MM.1S (cell line): ENCODE results near the gene UGT1A10.

Experiments used
- DNase-seq: peaks from one replicate; pipeline ENCODE4 v3.0.0-alpha.2; 2015
- H2AFZ ChIP-seq: fragments of 300-600 bp; sonication (generic); 2 replicates; pipeline ENCODE4 v1.6.0; 2016; ENCODE audit warnings: antibody characterized with exemption, low read length
- H3F3A ChIP-seq: fragments of 300-600 bp; sonication (generic); 2 replicates; pipeline ENCODE4 v1.6.1; 2016; ENCODE audit warnings: mild to moderate bottlenecking, antibody characterized with exemption, low read length, moderate library complexity, mixed read lengths; ENCODE audit not compliant: insufficient read depth
- H3K27ac ChIP-seq: fragments of 300-600 bp; sonication (generic); 2 replicates; pipeline ENCODE4 v1.5.1; 2016; ENCODE audit warnings: mild to moderate bottlenecking, low read length
- H3K27me3 ChIP-seq: fragments of 300-600 bp; sonication (generic); replicated peaks from 2 replicates; pipeline ENCODE4 v1.6.0; 2016; ENCODE audit warnings: low read length; ENCODE audit not compliant: insufficient read depth
- H3K36me3 ChIP-seq: fragments of 300-600 bp; sonication (generic); replicated peaks from 2 replicates; pipeline ENCODE4 v1.6.1; 2016; ENCODE audit warnings: mild to moderate bottlenecking, low read length, mixed read lengths; ENCODE audit not compliant: insufficient read depth
- H3K4me1 ChIP-seq: fragments of 300-600 bp; sonication (generic); 2 replicates; pipeline ENCODE4 v1.6.1; 2016; ENCODE audit warnings: low read length, mixed read lengths
- H3K4me2 ChIP-seq: fragments of 300-600 bp; sonication (generic); 2 replicates; pipeline ENCODE4 v1.6.0; 2016; ENCODE audit warnings: low read depth, low read length
- H3K4me3 ChIP-seq: fragments of 300-600 bp; sonication (generic); 2 replicates; pipeline ENCODE4 v1.5.1; 2016; ENCODE audit warnings: low read length, mixed read lengths
- H3K79me2 ChIP-seq: fragments of 300-600 bp; sonication (generic); 2 replicates; pipeline ENCODE4 v1.6.1; 2016; ENCODE audit warnings: mixed run types, low read length, mixed read lengths
- H3K9ac ChIP-seq: fragments of 300-600 bp; sonication (generic); 2 replicates; pipeline ENCODE4 v1.6.1; 2016; ENCODE audit warnings: low read length, mixed read lengths
- H3K9me2 ChIP-seq: fragments of 300-600 bp; sonication (generic); replicated peaks from 2 replicates; pipeline ENCODE4 v1.6.1; 2016; ENCODE audit warnings: mild to moderate bottlenecking, low read length, mixed read lengths; ENCODE audit not compliant: insufficient read depth
- H3K9me3 ChIP-seq: fragments of 300-600 bp; sonication (generic); replicated peaks from 2 replicates; pipeline ENCODE4 v1.6.1; 2016; ENCODE audit warnings: mild to moderate bottlenecking, low read length, mixed read lengths; ENCODE audit not compliant: insufficient read depth
- H4K20me1 ChIP-seq: fragments of 300-600 bp; sonication (generic); 2 replicates; pipeline ENCODE4 v1.6.1; 2016; ENCODE audit warnings: mild to moderate bottlenecking, low read length, moderate library complexity, mixed read lengths; ENCODE audit not compliant: insufficient read depth
- EZH2 ChIP-seq: fragments of 300-600 bp; sonication (generic); optimal IDR thresholded peaks from 2 replicates; pipeline ENCODE3; 2017; ENCODE audit warnings: low read depth, mild to moderate bottlenecking, antibody characterized with exemption, low read length, mixed read lengths
- EZH2phosphoT487 ChIP-seq: fragments of 300-600 bp; sonication (generic); IDR thresholded peaks from 2 replicates; pipeline ENCODE4 v1.6.1; 2018; ENCODE audit warnings: antibody characterized with exemption, low read length
- TF ChIP-seq, protein P1 (sequence below): fragments of 300-600 bp; sonication (generic); IDR thresholded peaks from 2 replicates; pipeline ENCODE4 v1.5.1; 2016; ENCODE audit warnings: antibody characterized with exemption, low read length, mixed read lengths

Gene UGT1A10

DNA sequence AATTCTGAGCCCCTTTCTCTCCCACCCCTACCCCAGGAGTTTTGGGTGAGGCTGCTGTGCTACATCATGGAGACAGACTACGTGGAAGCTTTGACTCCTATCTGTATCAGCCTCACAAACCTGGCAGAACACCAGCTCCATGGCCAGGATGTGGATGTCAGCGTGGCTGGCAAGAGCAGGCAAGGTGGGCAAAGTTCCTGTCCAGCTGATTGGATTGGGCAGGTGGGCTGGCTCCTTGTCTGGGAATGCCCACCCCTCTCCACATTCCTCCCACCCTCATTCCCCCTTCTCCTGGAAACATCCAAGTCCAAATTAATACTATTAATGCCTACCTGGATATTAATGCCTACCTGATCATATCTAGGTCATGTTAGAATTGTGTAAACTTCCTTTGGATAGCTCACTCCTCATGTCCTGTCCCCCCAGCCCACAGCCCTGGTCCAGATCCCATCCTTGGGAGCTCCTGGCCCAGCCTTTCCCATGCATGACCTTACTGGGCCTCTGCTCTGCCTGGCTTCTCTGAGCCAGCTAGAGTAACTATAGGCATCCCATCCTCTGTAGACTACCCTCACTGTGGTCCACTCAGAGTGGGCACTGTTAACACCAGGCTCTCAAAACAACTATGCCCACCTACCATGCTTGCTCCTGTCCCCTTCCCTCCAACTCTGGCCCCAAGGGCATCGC, 166.0 kb downstream of the UGT1A10 start:
- Histone ChIP-seq H4K20me1 (no peaks in the 10 kb centered on the region), H3K9ac (no peak overlapping the region), H3K27me3 (no peaks in the 10 kb centered on the region), H3K4me2 (no peak overlapping the region), H3K9me2 (no peaks in the 10 kb centered on the region), H3K36me3 (no peaks in the 10 kb centered on the region), H2AFZ (no peak overlapping the region), H3K4me3 (no peak overlapping the region), H3F3A (no peaks in the 10 kb centered on the region), H3K27ac (no peak overlapping the region), H3K9me3 (no peaks in the 10 kb centered on the region), H3K79me2 (no peaks in the 10 kb centered on the region), H3K4me1 (peaks cover 11% of the 10 kb centered on the region)
- no peak for DNase-seq
- TF ChIP-seq EZH2phosphoT487 (no peak), EZH2 (no peak)
- TF ChIP-seq, protein P1, sequence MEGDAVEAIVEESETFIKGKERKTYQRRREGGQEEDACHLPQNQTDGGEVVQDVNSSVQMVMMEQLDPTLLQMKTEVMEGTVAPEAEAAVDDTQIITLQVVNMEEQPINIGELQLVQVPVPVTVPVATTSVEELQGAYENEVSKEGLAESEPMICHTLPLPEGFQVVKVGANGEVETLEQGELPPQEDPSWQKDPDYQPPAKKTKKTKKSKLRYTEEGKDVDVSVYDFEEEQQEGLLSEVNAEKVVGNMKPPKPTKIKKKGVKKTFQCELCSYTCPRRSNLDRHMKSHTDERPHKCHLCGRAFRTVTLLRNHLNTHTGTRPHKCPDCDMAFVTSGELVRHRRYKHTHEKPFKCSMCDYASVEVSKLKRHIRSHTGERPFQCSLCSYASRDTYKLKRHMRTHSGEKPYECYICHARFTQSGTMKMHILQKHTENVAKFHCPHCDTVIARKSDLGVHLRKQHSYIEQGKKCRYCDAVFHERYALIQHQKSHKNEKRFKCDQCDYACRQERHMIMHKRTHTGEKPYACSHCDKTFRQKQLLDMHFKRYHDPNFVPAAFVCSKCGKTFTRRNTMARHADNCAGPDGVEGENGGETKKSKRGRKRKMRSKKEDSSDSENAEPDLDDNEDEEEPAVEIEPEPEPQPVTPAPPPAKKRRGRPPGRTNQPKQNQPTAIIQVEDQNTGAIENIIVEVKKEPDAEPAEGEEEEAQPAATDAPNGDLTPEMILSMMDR: no peak

- no peaks in the 10 kb centered on the region for H3K79me2 ChIP-seq
- H3K27ac ChIP-seq: no peak overlapping the region
- no peaks in the 10 kb centered on the region for H4K20me1 ChIP-seq
- H3K9ac ChIP-seq: no peak overlapping the region
- no peak overlapping the region for H3K4me3 ChIP-seq
- no peaks in the 10 kb centered on the region for H3K9me3 ChIP-seq
- no peaks in the 10 kb centered on the region for H3F3A ChIP-seq
- no peak overlapping the region for H3K4me2 ChIP-seq
- DNase-seq: no peak
- H3K4me1 ChIP-seq: peaks cover 11% of the 10 kb centered on the region
- no peaks in the 10 kb centered on the region for H3K27me3 ChIP-seq
- H2AFZ ChIP-seq: no peak overlapping the region
- TF ChIP-seq EZH2phosphoT487 (no peak), EZH2 (no peak)
- TF ChIP-seq, protein P1: no peak
- no peaks in the 10 kb centered on the region for H3K36me3 ChIP-seq
- H3K9me2 ChIP-seq: no peaks in the 10 kb centered on the region
Measured at GRCh38 chr2:233803292-233803911, 167.2 kb downstream of the UGT1A10 start.

GRCh38 chr2:233803994-233804393, 167.7 kb downstream of the UGT1A10 start:
- no peak for DNase-seq
- H3K27me3 ChIP-seq: no peaks in the 10 kb centered on the region
- no peak overlapping the region for H2AFZ ChIP-seq
- no peaks in the 10 kb centered on the region for H3K9me2 ChIP-seq
- no peaks in the 10 kb centered on the region for H3K36me3 ChIP-seq
- no peaks in the 10 kb centered on the region for H3F3A ChIP-seq
- H3K27ac ChIP-seq: no peak overlapping the region
- no peak overlapping the region for H3K9ac ChIP-seq
- TF ChIP-seq, protein P1: no peak
- no peak for TF ChIP-seq EZH2
- no peak for TF ChIP-seq EZH2phosphoT487
- H3K79me2 ChIP-seq: no peaks in the 10 kb centered on the region
- no peaks in the 10 kb centered on the region for H3K9me3 ChIP-seq
- no peak overlapping the region for H3K4me2 ChIP-seq
- H3K4me1 ChIP-seq: peaks cover 11% of the 10 kb centered on the region
- no peak overlapping the region for H3K4me3 ChIP-seq
- no peaks in the 10 kb centered on the region for H4K20me1 ChIP-seq
